Heart right ventricle (tissue), 16 donors: ENCODE data around the gene SELENOP. TPM values are rescaled to one million over a fixed set of nuclear protein-coding genes. Genes with fewer than 3 reads are reported as not detected.
"Not testable (repeated sequence)": the region's sequence is repeated elsewhere in the genome, so short reads cannot be mapped to it uniquely, and the experiment has no call there.

Source experiments
- ATAC-seq, 8 donors: fragments of 200-7000 bp; cut with Tn5 transposase; one replicate each; pipeline ENCODE4 v1.9.1; 2020; ENCODE audit warnings: mild to moderate bottlenecking in 8 of 8, moderate library complexity in 8 of 8, moderate number of reproducible peaks in 1 of 8
- DNase-seq, 2 donors: peaks; one replicate each; pipeline ENCODE4 v3.0.0-alpha.2; 2020
- H3K27ac ChIP-seq, 10 donors: fragments of 200-600 bp; sonication (generic) in 2 of 10; one replicate each; pipeline versions ENCODE4 v1.5.0 to v1.8.0; 2020 to 2022; ENCODE audit warnings: mild to moderate bottlenecking in 3 of 10
- H3K27me3 ChIP-seq, 7 donors: fragments of 200-600 bp; one replicate each; pipeline ENCODE4 v1.8.0; 2021 to 2022; ENCODE audit warnings: mild to moderate bottlenecking in 2 of 7
- H3K36me3 ChIP-seq, 9 donors: fragments of 200-600 bp; sonication (generic) in 1 of 9; one replicate each; pipeline versions ENCODE4 v1.5.0 to v1.8.0; 2020 to 2022; ENCODE audit warnings: mild to moderate bottlenecking in 2 of 9
- H3K4me1 ChIP-seq, 9 donors: fragments of 200-600 bp; sonication (generic) in 1 of 9; one replicate each; pipeline versions ENCODE4 v1.5.0 to v1.8.0; 2020 to 2022; ENCODE audit warnings: mild to moderate bottlenecking in 4 of 9
- H3K4me3 ChIP-seq, 10 donors: fragments of 200-600 bp; sonication (generic) in 2 of 10; one replicate each; pipeline versions ENCODE4 v1.5.0 to v1.8.0; 2020 to 2022; ENCODE audit warnings: mild to moderate bottlenecking in 7 of 10, moderate library complexity in 2 of 10
- H3K9me3 ChIP-seq, 11 donors: fragments of 200-600 bp in 10 of 11; sonication (generic) in 2 of 11; one replicate each; pipeline versions ENCODE4 v1.5.0 to v1.8.0; 2013 to 2022; ENCODE audit warnings: mild to moderate bottlenecking in 2 of 11, control low read depth in 1 of 11, moderate library complexity in 1 of 11
- CTCF ChIP-seq, 9 donors: fragments of 200-600 bp; sonication (generic) in 2 of 9; IDR thresholded peaks; one replicate each; pipeline versions ENCODE4 v1.5.0 to v1.8.0; 2021 to 2022; ENCODE audit warnings: antibody characterized with exemption in 9 of 9, mild to moderate bottlenecking in 5 of 9, moderate library complexity in 1 of 9
- WGBS, 2 donors: extraction: QIAGEN DNeasy Blood & Tissue Kit; methylation state at CpG; one replicate each; pipeline ENCODE4 v1.1.7; 2013; ENCODE audit warnings: inconsistent platforms in 1 of 2; 5-methylcytosine and 5-hydroxymethylcytosine counted together
- intact Hi-C, 10 donors: fragments of 100-400 bp; cut with DNase I; formaldehyde crosslinking; loops; one replicate each; pipeline versions ENCODE4 v1.11.1 to v1.14.2; 2022
- polyA plus RNA-seq, 2 donors: library from polyadenylated mRNA; stranded (reverse); fragments of 200-250 nt; gene quantifications; one replicate each; pipeline ENCODE4 v1.2.3, GENCODE V29; 2013
- total RNA-seq, 10 donors: library from RNA; stranded (reverse); fragmentation: NEBNext Ultra II Directional in 3 of 10; extraction: Animal tissue kit (Norgen Biotek cat#: 25700) in 3 of 10; gene quantifications; one replicate each; pipeline versions ENCODE4 v1.2.1 to v1.2.4, GENCODE V29; 2021 to 2023
- donor health status: Arrhythmogenic right ventricular cardiomyopathy.
- donor health status: ischemic (EF 13 %, LVEDD 7.1; RV severe dilation, severe dysfunction).
- donor health status: healthy with polysubstance abuse.
- donor health status: DM: no; HTN: yes; CAD: no.
- donor health status: DM: no; HTN: no; CAD: no.
- donor health status: ischemic (EF 25% LVEDD 6.9; RV normal size, moderate dysfunction).
- donor health status: ischemic (EF 25% LVEDD 5.7; RV mildly dilated, moderate dysfunction).
- donor health status: healthy.
- donor health status: DM: yes; HTN: yes; CAD: no.
- donor health status: Ischemic cardiomyopathy.
- donor health status: ischemic (EF 35%, LVEDD 5.7; RV mildly dilated, moderate dysfunction).
- donor health status: nonischemic (EF 11% LVEDD 7.7; RV severe dilation, severe dysfunction).
- donor health status: DM: yes; HTN: yes; CAD: no.
- donor health status: PGD.
- donor health status: ischemic (EF 29% LVEDD 5.4; RV normal size, mild dysfunction).
- donor health status: nonischemic (EF 23%, LVEDD 6.1; RV moderate dilation, normal function).

The SELENOP gene
- total and polyA plus RNA-seq, 12 donors, result 45.9 to 373 (median 169) TPM

GRCh38 chr5:42819745-42820144, 8.1 kb upstream of the SELENOP start:
- H3K27ac ChIP-seq, result no peak overlapping the region
- H3K4me1 ChIP-seq, result no peaks in the 10 kb centered on the region
- 50 to 92% methylated on average over 2 of the region's 2 CpGs for WGBS, 2 donors
- intact Hi-C loops, result no loop called here
- H3K27me3 ChIP-seq, result no peaks in the 10 kb centered on the region
- no peaks in the 10 kb centered on the region for H3K9me3 ChIP-seq
- ATAC-seq (no peak), DNase-seq (no peak)
- H3K4me3 ChIP-seq, result no peak overlapping the region
- TF ChIP-seq CTCF (IDR thresholded peaks at IDR 0.05), result no peak
- H3K36me3 ChIP-seq, result no peaks in the 10 kb centered on the region

GRCh38 chr5:42816546-42816945, 4.9 kb upstream of the SELENOP start:
- H3K27ac ChIP-seq, intact Hi-C loops, ATAC-seq, H3K27me3 ChIP-seq, H3K36me3 ChIP-seq, H3K4me3 ChIP-seq, DNase-seq, H3K9me3 ChIP-seq: not testable (repeated sequence)
- 92 to 99% methylated on average over 2 of the region's 2 CpGs for WGBS, 2 donors
- H3K4me1 ChIP-seq, result peaks cover 0 to 13% (median 8%) of the 10 kb centered on the region in 9 donors

- H3K36me3 ChIP-seq, result peaks cover 0 to 3% (median 0%) of the 10 kb centered on the region in 9 donors
- H3K27ac ChIP-seq, result peak overlapping the region in 2 of 10 donors; percentile 86 to 93
- no peaks in the 10 kb centered on the region for H3K9me3 ChIP-seq
- no peaks in the 10 kb centered on the region for H3K27me3 ChIP-seq
- ATAC-seq, result no peak
- DNase-seq, result no peak
- no peak overlapping the region for H3K4me3 ChIP-seq
- TF ChIP-seq CTCF (IDR thresholded peaks at IDR 0.05), result no peak
- H3K4me1 ChIP-seq, result peaks cover 0 to 35% (median 21%) of the 10 kb centered on the region in 9 donors
- intact Hi-C loops, result loop anchor here in 4 of 10 donors (5.0 kb wide), 3 partner anchors 64 to 229 kb away; partner anchors contain the start of gene ANXA2R (in 1 of the 4)
- 62 to 74% methylated on average over 19 of the region's 19 CpGs for WGBS, 2 donors
Measured at GRCh38 chr5:42813533-42813932, 1.8 kb upstream of the SELENOP start.

- Histone ChIP-seq H3K36me3 (peaks cover 0 to 11% (median 0%) of the 10 kb centered on the region in 9 donors), H3K27me3 (no peaks in the 10 kb centered on the region), H3K4me3 (peak overlapping the region in 3 of 10 donors; percentile 57 to 67 (median 61)), H3K9me3 (no peaks in the 10 kb centered on the region), H3K4me1 (peaks cover 0 to 45% (median 30%) of the 10 kb centered on the region in 9 donors), H3K27ac (peak overlapping the region in 9 of 10 donors; percentile 77 to 93 (median 86))
- DNase-seq (no peak), ATAC-seq (no peak)
- TF ChIP-seq CTCF (IDR thresholded peaks at IDR 0.05), result no peak
- WGBS, 2 donors, result 72 to 74% methylated on average over 2 of the region's 2 CpGs
- intact Hi-C loops, result loop anchor here in 5 of 10 donors (1.0 to 5.0 kb wide), 4 partner anchors 27 to 230 kb away; partner anchors contain the start of gene ANXA2R (in 1 of the 5)
Measured at GRCh38 chr5:42812620-42813019, 928 bp upstream of the SELENOP start.
